ENCODE data around the gene PTPN6.
A peak's percentile ranks its signal among the peaks of the same experiment; 100 is the strongest.

Gene PTPN6

GRCh38 chr12:6956021-6956727 is 5.0 kb downstream of the PTPN6 start:
- no peak for DNase-seq (ENCODE audit: low spot score)

GRCh38 chr12:6957151-6957701 is 6.1 kb downstream of the PTPN6 start:
- DNase-seq (ENCODE audit: low spot score), result no peak

- DNase-seq (ENCODE audit: low spot score), result no peak
Observed at GRCh38 chr12:6957741-6958608, 6.8 kb downstream of the PTPN6 start.

DNA sequence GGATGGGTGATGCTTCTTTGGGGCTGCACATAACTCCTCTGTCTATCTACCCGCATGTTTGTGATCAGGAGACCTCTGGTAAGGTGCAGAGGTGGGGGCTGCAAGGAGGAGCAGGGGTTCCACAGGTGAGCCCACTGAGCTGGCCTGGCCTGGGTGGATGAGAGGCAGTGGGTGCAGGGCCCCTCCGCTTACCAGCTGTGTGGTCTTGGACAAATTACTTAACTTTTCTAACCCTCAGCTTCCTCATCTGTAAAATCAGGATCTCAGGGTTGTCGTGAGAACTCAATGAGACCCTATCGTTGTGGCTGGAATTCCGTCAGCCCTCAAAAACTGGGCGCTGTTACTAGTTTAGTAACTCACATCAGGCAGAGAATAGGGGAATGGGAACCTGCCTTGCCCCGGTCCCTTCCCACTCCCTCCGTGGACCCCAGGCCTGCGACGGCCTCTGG is 7.5 kb downstream of the PTPN6 start:
- DNase-seq (ENCODE audit: low spot score), result no peak

DNA sequence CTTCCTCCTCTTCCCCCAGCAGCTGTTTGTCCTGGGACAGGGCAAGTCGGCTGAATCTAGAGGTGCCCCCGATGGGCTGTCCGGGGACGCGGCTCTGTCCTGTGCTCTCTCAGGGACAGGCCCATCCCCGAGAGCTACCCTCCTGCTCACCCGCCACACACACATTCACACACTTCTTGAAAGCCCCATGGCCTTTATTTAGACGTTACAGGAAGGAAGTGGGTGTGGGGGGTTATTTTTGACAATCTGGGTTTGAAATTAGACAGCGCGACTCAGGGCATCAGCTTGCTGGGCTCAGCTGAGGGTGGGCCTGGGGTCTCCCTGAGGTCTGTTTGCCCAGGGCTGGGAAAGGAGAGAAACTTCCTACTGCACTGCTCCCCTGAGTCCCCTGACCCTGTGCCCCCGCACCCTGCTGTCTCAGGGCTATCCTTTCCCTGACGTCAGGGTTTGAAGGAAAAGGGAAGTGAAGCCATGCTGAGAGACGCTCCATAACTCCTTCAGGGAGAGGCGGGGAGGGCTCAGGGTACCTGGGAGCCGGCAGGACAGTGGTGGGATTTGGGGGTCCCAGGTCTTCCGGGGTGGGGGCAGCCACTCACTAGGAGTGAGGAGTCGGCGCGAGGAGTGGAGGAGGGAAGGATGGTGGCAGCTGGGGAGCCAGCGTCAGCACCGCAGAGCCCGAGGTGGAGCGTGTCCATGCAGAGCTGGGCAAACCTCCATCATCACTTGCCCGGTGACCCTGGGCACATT is 8.1 kb downstream of the PTPN6 start:
- DNase-seq (ENCODE audit: low spot score), result no peak

DNA sequence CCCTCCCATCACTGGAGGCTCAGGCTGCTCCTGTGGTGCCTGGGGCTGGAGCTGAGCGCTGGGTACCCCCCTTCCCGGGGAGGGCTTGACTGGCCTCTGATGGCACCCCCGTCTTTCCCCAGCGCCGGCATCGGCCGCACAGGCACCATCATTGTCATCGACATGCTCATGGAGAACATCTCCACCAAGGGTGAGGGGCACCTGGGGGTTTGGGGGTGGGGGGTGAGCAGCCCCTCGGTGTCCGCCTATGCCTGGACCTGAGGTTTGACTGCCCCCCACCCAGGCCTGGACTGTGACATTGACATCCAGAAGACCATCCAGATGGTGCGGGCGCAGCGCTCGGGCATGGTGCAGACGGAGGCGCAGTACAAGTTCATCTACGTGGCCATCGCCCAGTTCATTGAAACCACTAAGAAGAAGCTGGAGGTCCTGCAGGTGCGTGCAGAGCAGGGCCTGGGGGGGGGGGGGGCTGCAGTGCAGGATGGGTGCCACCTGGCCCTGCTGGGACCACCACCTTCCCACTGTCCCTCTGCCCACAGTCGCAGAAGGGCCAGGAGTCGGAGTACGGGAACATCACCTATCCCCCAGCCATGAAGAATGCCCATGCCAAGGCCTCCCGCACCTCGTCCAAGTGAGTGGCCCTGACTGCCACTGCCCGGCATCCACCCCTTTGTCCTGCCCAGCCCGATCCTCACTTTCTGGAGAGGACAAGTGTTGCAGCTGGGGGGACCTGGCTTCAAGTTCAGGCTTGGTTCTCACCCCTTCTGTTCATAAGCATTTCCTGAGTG is 8.8 kb downstream of the PTPN6 start:
- no peak for DNase-seq (ENCODE audit: low spot score)

DNA sequence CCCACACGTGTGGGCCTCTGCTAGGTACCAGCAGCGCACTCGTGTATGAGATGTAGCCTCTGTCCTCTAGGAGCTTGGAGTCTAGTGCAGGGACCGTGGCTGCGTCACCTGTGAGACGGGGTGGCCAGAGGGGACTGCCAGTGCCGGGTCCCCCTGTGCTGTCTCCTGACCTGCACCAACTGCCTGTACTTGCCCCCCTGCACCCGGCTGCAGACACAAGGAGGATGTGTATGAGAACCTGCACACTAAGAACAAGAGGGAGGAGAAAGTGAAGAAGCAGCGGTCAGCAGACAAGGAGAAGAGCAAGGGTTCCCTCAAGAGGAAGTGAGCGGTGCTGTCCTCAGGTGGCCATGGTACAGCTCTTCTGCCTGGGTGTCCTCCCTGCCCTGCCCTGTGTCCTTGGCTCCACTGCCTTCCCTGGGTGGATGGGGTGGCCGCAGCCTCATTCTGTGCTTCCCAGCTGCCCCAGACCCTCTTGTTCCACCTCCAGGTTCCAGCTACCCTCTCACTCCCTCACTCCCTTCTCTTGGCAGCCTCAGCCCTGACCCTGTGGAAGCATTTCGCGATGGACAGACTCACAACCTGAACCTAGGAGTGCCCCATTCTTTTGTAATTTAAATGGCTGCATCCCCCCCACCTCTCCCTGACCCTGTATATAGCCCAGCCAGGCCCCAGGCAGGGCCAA is 9.6 kb downstream of the PTPN6 start:
- no peak for DNase-seq (ENCODE audit: low spot score)

DNA sequence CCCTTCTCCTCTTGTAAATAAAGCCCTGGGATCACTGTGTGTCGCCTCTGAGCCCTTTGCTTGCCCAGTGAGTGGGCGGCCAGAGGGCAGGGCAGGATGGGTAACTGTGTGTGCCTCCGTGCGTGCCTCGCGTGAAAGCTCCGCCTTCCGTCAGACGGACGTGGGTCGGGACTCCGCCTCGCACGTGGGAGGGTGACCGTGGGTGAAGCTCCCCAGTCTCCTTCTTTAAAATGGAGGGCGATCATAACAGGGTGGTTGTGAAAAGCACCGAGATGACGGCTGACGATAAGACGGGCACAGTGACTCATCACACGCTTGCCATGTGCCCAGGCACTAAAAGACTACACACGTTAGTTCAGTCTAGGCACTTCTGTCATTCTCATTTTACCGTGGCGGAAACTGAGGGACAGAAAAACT is 10.1 kb downstream of the PTPN6 start:
- DNase-seq (ENCODE audit: low spot score), result no peak

DNA sequence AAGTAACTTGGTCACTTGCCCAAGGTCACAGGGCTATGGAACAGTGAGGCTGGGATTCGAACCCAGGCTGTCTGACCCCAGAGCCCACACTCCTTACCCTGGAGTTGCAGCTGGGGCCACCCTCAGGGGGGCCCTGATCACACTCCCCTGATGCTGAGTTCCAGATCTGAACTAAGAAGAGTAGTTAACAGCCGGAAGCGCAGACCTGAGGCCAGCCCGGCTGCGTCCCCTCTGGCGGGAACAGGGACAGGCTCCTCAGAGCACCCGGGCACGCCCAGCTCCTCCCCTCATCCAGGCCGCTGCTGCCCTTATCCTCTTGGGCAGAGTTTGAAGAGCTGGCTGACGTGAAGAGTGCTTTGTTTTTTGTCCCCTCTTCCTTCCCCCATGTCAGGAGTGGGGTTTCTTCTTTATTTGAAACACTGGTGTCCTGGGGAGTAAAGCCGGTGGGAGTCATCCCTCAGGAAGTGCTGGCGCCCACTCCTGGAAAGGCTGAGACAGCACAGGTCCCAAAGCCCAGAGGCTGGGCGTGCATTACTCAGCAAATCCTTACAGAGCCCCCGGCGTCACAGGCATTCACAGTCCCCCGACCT is 10.6 kb downstream of the PTPN6 start:
- DNase-seq (ENCODE audit: low spot score), result peak; percentile 86

DNA sequence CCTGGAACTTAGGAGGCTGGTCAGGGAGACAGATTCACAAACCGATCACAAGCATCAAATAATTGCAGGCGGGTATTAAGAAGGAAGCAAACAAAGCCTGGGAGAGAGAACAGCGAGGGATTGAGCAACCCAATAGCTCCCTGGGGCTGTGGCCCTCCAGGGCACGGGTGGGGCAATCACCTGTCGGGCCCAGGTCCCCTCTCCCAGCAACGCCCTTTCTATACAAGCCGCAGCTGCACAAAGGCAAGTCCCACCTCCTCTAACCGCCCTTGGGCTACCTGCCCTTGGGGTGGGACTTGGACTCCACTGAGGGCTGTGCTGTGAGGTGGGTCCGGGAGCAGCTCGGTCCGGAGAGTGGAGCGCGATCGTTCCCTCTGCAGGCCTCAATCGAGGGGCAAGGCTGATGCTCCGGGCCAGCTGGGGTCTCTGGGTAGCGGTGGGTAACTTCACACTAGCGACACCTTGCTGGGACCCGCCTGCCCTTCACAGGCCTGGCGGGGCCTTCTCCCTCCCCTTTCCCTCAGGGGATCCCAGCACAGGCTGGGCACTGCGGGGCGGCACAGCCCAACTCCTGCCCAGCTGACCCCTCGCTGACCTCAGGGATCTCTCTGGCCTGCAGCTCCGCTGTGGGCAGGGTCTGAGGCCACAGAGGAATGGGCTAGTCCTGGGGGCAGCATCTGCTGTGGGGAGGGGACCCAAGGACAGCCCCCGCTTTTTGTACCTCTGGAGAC is 11.3 kb downstream of the PTPN6 start:
- DNase-seq (ENCODE audit: low spot score), result no peak

DNA sequence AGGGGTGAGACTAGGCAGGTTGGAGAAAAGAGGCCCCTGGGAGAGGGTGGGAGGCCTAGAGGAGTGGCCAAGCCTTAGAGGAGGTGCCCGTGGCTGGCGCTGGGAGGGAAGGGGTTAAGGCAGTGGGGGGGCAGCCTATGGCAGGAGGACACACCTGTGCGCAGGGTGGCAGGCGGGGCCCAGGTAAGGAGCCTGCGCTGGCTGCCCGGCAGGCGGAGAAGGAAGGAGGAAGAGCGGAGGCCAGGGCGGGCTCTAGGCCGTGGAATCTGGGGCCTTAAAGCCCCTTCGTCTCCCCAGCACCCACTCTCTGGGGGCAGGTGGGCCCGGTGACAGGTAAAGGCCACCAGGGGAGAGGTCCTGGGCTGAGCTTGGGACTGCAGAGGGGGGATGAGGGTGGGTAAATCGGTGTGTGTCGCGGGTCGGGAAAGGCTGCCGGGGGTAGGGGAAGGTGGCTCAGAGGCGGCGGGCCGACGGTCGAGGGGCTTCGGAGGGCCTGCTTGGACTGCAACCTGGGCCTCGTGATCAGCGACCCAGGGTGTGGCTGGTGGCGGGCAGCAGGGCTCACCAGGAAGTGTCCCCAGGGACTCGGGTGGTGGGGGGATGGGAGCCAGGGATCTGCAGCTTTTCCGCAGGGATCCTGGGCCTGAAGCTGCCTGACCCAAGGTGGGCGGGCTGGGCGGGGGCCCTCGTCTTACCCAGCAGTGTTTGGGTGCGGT is 12.0 kb downstream of the PTPN6 start:
- DNase-seq (ENCODE audit: low spot score), result no peak

DNA sequence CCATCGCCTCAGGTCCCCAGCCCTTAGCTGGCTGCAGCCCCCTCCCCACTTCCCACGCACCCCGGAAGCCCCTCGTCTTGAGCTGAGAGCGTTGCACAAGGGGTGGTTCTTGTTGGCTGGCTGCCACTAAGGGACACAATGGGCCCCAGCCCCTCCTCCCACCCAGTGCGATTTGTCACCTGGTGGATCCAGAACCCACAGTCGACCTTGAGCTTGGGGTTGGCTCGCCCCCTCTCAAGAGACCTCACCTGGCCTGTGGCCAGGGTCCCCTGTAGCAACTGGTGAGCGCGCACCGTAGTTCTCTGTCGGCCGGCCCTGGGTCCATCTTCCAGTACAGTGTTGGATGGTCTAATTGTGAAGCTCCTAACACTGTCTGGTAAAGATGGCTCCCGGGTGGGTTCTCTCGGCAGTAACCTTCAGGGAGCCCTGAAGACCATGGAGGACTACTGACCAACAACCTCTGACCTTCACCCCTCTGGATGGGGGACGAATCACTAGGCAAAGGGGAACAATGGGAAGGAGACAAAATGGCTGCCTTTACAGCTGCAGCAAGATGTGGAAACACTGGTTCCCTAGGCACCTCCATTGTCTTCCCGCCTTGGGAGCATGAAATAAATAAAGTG is 12.7 kb downstream of the PTPN6 start:
- DNase-seq (ENCODE audit: low spot score), result no peak

DNA sequence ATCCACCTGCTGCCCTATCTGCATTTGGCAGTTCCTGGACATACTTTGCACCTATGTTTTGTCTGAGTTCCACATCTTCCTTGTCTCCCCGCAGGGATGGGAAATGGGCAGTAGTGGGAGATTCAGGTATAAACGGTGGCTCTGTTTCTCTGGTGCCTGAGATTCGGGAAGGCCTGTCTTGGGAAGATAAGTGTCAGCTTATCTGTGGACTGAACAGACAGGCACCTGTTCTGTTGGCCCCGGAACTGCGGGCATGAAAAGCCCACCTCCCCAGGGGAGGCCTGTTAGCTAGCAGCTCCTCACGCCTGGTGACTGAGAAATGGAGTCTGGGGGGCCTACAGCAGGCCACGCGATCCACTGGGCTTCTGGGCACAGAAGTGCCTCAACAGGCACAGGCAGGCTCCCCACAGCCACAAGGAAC is 13.5 kb downstream of the PTPN6 start:
- DNase-seq (ENCODE audit: low spot score), result no peak

DNA sequence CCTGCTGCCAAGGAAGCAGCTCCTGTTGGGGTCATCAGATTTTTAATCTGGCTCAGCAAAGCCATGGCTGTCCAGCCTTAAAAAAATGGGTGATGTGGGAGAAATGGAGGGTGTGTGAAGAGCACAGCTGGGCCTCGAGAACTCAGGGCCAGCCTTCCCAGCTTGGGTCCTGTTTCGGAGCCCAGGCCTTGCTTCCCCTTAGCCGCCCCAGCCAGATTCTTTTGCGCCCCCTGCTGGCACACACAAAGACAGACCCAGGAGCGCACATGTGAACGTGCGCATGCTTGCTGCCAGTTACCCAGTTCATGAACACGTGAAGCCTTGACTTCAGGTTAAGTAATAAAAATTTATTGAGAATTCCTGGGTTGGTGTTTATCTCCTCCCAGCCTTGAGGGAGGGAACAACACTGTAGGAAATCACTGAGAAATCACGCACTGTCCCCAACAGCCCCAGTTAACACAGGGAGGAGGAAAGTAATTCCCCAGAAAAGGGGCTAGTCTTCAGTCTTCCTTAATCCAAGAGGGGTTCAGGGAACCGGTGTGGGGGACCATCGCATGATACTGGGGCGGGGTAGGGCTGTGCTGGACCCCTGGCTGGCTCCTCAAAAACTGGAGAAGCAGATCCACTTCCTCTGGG is 14.0 kb downstream of the PTPN6 start:
- DNase-seq (ENCODE audit: low spot score), result peak; percentile 89

GRCh38 chr12:6965714-6966113 is 14.6 kb downstream of the PTPN6 start:
- no peak for DNase-seq (ENCODE audit: low spot score)

DNA sequence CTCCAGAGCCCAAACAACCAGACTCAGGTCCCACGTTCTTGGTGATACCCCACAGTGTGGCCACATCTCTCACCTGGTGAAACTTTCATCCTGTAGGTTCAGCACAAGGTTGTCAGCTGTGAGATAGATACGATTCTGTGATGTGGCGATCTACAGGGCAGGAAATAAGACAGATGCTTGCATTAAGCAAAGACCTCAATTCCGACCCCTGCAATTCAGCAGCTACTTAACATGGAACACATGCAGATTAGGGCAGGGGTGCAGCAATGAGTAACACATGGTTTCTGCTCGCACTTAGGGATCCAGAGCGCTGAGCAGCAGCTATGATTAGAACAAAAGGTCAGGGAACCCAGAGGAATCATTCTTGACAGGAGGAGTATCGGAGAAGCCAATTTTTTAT is 15.2 kb downstream of the PTPN6 start:
- no peak for DNase-seq (ENCODE audit: low spot score)

- DNase-seq (ENCODE audit: low spot score), result no peak
Observed at GRCh38 chr12:6967651-6968100, 16.5 kb downstream of the PTPN6 start.

- no peak for DNase-seq (ENCODE audit: low spot score)
Observed at GRCh38 chr12:6968426-6968825, 17.3 kb downstream of the PTPN6 start.
